ENCODE data around the gene UBAC2.

The UBAC2 gene

DNA sequence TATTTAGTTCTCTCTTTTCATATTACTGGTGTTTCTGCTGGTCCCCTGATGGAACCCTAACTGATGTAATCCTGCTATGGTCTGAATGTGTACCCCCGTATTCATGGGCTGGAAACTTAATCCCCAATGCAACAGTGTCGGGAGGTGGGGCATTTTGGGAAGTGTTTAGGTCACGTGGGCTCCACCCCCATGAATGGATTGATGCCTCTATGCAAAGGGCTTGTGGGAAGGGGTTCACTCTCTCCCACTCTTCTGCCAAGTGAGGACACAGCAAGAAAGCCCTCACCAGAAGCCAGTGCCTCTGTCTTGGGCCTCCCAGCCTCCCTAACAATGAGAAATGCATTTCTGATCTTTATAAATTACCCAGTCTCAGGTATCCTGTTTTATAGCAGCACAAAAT is 21.2 kb upstream of the UBAC2 start:
- TF ChIP-seq, protein P1, sequence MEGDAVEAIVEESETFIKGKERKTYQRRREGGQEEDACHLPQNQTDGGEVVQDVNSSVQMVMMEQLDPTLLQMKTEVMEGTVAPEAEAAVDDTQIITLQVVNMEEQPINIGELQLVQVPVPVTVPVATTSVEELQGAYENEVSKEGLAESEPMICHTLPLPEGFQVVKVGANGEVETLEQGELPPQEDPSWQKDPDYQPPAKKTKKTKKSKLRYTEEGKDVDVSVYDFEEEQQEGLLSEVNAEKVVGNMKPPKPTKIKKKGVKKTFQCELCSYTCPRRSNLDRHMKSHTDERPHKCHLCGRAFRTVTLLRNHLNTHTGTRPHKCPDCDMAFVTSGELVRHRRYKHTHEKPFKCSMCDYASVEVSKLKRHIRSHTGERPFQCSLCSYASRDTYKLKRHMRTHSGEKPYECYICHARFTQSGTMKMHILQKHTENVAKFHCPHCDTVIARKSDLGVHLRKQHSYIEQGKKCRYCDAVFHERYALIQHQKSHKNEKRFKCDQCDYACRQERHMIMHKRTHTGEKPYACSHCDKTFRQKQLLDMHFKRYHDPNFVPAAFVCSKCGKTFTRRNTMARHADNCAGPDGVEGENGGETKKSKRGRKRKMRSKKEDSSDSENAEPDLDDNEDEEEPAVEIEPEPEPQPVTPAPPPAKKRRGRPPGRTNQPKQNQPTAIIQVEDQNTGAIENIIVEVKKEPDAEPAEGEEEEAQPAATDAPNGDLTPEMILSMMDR (conservative IDR thresholded peaks at IDR 0.05; ENCODE audit: low read length), result no peak
- no peak for DNase-seq (ENCODE audit: low read depth)
- H3K4me3 ChIP-seq (ENCODE audit: low read length), result no peak overlapping the region

DNA sequence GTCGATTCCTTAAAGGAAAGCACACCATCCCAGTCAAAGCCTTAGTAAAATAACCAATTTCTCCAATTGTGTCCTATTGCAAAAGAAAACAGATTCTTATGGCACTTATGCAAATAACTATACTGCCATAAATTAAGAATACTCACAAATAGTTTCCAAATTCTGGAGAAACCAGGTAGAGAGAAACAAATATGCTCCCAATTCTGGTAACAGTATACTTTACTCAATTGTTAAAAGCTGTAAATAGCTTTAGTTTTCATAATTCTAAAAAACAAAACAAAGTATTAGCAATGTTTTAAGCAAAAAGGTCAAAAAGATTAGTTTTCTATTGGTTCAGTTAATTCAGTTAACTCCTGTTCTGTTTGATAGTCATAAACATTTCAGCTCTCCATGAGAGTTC is 18.2 kb upstream of the UBAC2 start:
- no peak for DNase-seq (ENCODE audit: low read depth)
- H3K4me3 ChIP-seq (ENCODE audit: low read length), result no peak overlapping the region
- TF ChIP-seq, protein P1 (conservative IDR thresholded peaks at IDR 0.05; ENCODE audit: low read length), result no peak

DNA sequence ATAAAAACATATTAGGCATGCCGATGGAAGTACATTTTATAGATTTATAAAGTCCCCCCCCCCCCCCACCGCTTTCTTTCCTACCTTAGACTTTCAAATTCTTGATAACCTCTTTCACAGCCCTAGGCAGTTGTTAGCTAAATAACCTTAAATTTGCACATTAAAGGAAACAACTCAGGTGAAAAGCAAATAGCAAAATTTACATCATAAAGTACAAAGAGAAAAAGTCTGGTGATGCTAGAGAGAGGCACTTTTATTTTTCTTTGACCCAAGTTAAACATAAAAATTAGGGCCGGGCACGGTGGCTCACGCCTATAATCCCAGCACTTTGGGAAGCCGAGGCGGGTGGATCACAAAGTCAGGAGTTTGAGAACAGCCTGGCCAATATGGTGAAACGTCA is 15.0 kb upstream of the UBAC2 start:
- TF ChIP-seq, protein P1 (conservative IDR thresholded peaks at IDR 0.05; ENCODE audit: low read length), result no peak
- no peak for DNase-seq (ENCODE audit: low read depth)
- H3K4me3 ChIP-seq (ENCODE audit: low read length), result no peak overlapping the region

DNA sequence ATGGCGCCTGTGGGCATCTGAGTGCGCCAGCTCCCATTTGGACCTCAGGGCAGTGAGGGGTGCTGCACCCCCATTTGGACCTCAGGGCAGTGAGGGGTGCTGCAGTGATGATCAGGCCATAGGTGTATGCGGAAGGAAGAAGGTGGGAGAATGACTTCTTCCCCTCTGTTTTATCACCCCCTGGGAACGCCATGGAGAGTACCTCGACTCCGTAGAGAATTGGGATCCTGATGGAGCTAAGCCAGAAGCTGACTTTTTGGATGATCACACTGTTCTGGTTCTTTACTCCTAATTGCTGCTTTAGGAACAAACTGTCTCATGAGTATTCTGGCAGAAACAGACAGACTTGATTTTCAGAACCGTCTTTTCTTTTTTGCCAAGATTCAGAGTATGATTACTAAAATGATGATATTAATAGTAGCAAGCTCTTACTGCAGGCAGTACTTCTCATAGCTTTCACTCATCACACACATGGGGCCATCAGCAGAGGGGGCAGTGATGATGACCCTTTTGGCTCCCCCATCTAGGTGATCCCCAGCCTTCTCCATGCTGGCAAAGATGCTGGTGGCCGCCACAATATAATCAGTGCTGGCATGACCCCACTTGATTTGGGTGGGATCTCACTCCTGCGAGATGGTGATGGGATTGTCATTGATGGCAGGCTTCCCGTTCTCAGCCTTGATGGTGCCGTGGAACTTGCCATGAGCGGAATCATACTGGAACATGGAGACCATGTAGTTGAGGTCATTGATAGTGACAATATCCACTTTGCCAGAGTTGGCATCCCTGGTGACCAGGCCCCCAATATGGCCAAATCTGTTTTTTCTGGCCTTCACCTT is 10.3 kb upstream of the UBAC2 start:
- TF ChIP-seq, protein P1 (conservative IDR thresholded peaks at IDR 0.05; ENCODE audit: low read length), result no peak
- H3K4me3 ChIP-seq (ENCODE audit: low read length), result no peak overlapping the region
- DNase-seq (ENCODE audit: low read depth), result no peak

DNA sequence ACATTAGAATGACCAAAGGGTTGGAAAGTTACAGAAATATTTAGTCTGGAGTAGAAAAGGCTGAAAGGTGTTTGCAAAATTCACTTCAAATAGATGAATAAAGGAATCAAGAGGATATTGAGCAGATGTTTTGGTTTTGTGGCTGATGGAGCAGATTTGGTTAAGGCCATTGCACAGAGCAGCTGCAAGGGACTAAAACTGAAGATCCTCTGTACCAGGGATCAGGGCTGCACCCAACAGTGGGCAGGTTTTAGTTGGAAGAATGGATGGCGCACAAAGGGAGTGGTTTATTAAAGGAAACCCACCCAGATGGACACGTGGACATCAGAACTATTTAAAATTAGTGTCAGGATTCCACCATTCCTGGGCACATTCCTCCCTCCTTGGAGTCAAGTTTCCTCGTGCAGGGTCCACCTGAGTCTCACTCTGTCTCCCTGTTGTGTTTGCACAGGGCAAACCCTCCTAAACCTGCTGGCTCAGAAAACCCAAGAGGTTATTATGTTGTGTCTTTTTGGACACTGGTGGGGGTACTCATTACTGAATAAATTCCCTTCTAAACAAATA is 9.2 kb upstream of the UBAC2 start:
- DNase-seq (ENCODE audit: low read depth), result no peak
- H3K4me3 ChIP-seq (ENCODE audit: low read length), result no peak overlapping the region

DNA sequence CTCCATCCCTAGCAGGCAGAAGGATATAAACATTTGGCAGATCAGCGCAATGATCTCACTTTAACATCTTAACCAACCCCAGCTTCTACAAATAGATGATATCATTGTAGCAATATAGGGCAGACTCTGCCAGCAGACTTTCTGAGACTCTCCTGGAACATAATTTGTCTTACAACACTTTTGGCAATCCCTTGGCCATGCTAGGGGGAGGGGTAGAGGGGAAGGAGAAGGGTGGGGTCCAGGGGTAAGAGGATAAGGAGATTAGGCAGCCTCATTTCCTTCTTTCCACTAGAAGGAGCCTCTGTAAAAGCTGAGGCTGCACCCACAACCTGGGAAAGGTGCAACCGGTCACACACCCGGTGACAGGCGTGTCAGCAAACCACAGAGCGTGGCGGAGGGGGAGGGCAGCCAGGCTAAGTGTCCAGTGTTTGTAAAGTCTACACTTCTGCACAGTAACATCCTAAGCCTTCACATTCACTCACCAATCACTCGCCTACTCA is 8.7 kb upstream of the UBAC2 start:
- TF ChIP-seq, protein P1 (conservative IDR thresholded peaks at IDR 0.05; ENCODE audit: low read length), result no peak
- peak; percentile 22 for DNase-seq (ENCODE audit: low read depth)
- no peak overlapping the region for H3K4me3 ChIP-seq (ENCODE audit: low read length)

More for the DNA sequence above, 9.2 kb upstream of the UBAC2 start:
- TF ChIP-seq, protein P1 (conservative IDR thresholded peaks at IDR 0.05; ENCODE audit: low read length), result no peak

DNA sequence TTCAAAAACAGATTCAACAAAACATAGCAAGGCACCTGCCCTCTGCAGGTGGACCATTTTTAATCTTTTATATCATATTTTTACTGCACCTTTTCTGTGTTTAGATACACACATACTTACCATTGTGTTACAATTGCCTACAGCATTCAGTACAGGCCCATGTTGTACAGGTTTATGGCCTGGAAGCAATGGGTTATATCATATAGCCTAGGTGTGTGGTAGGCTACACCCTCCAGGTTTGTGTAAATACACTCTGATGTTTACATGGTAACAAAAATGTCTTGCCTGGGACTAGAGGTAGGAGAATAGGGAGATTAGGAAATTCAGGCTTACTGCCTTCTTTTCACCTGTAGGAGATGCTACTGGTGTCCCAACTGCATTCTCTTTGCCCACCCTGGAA is 8.2 kb upstream of the UBAC2 start:
- TF ChIP-seq, protein P1 (conservative IDR thresholded peaks at IDR 0.05; ENCODE audit: low read length), result no peak
- H3K4me3 ChIP-seq (ENCODE audit: low read length), result no peak overlapping the region
- no peak for DNase-seq (ENCODE audit: low read depth)

All from AG10803 (cell line).